Measurements from ENCODE around the gene GAB1. TPM values are rescaled to one million over a fixed set of nuclear protein-coding genes. Genes with fewer than 3 reads are reported as not detected.
A peak's percentile ranks its signal among the peaks of the same experiment; 100 is the strongest.

The GAB1 gene
- total and polyA plus RNA-seq, 8 donors, result 43.5 to 109 (median 90.7) TPM

- H3K9me3 ChIP-seq, result no peaks in the 10 kb centered on the region
- H3K27me3 ChIP-seq, result no peaks in the 10 kb centered on the region
- no peaks in the 10 kb centered on the region for H3K36me3 ChIP-seq
- no peak overlapping the region for H3K27ac ChIP-seq
- peaks cover 5 to 27% of the 10 kb centered on the region in 2 donors for H3K4me1 ChIP-seq
- DNase-seq (no peak), ATAC-seq (no peak)
- intact Hi-C loops (cut with DNase I), result no loop called here
- no peak overlapping the region for H3K4me3 ChIP-seq
- TF ChIP-seq CTCF (IDR thresholded peaks at IDR 0.05), result no peak
Observed at GRCh38 chr4:143397887-143398286, 61.2 kb downstream of the GAB1 start.

GRCh38 chr4:143399113-143399949 lies 62.7 kb downstream of the GAB1 start:
- DNase-seq (no peak), ATAC-seq (peak; percentile 64)
- Histone ChIP-seq H3K4me1 (peaks cover 5 to 25% of the 10 kb centered on the region in 2 donors), H3K36me3 (no peaks in the 10 kb centered on the region), H3K27me3 (no peaks in the 10 kb centered on the region), H3K9me3 (no peaks in the 10 kb centered on the region), H3K4me3 (no peak overlapping the region), H3K27ac (no peak overlapping the region)
- intact Hi-C loops (cut with DNase I), result no loop called here
- peak; percentile 51 to 54 for TF ChIP-seq CTCF (IDR thresholded peaks at IDR 0.05)

GRCh38 chr4:143400082-143400481 lies 63.4 kb downstream of the GAB1 start:
- Histone ChIP-seq H3K36me3 (no peaks in the 10 kb centered on the region), H3K27ac (no peak overlapping the region), H3K4me3 (no peak overlapping the region), H3K9me3 (no peaks in the 10 kb centered on the region), H3K4me1 (peaks cover 5 to 26% of the 10 kb centered on the region in 2 donors), H3K27me3 (no peaks in the 10 kb centered on the region)
- intact Hi-C loops (cut with DNase I), result no loop called here
- ATAC-seq (no peak), DNase-seq (no peak)
- TF ChIP-seq CTCF (IDR thresholded peaks at IDR 0.05), result no peak

GRCh38 chr4:143402776-143403552 lies 66.3 kb downstream of the GAB1 start:
- TF ChIP-seq CTCF (IDR thresholded peaks at IDR 0.05), result no peak
- no peaks in the 10 kb centered on the region for H3K9me3 ChIP-seq
- H3K27ac ChIP-seq, result peak overlapping the region in 1 of 2 donors; percentile 39
- ATAC-seq (no peak), DNase-seq (no peak)
- H3K27me3 ChIP-seq, result no peaks in the 10 kb centered on the region
- H3K4me1 ChIP-seq, result peaks cover 12 to 48% of the 10 kb centered on the region in 2 donors
- no peaks in the 10 kb centered on the region for H3K36me3 ChIP-seq
- intact Hi-C loops (cut with DNase I), result no loop called here
- no peak overlapping the region for H3K4me3 ChIP-seq

GRCh38 chr4:143403553-143403820 lies 66.8 kb downstream of the GAB1 start:
- Histone ChIP-seq H3K9me3 (no peaks in the 10 kb centered on the region), H3K27ac (peak overlapping the region in 1 of 2 donors; percentile 39), H3K4me3 (no peak overlapping the region), H3K36me3 (no peaks in the 10 kb centered on the region), H3K27me3 (no peaks in the 10 kb centered on the region), H3K4me1 (peaks cover 12 to 44% of the 10 kb centered on the region in 2 donors)
- intact Hi-C loops (cut with DNase I), result no loop called here
- ATAC-seq (no peak), DNase-seq (no peak)
- TF ChIP-seq CTCF (IDR thresholded peaks at IDR 0.05), result no peak
